ENCODE results near the gene COX7A2L.

DNA sequence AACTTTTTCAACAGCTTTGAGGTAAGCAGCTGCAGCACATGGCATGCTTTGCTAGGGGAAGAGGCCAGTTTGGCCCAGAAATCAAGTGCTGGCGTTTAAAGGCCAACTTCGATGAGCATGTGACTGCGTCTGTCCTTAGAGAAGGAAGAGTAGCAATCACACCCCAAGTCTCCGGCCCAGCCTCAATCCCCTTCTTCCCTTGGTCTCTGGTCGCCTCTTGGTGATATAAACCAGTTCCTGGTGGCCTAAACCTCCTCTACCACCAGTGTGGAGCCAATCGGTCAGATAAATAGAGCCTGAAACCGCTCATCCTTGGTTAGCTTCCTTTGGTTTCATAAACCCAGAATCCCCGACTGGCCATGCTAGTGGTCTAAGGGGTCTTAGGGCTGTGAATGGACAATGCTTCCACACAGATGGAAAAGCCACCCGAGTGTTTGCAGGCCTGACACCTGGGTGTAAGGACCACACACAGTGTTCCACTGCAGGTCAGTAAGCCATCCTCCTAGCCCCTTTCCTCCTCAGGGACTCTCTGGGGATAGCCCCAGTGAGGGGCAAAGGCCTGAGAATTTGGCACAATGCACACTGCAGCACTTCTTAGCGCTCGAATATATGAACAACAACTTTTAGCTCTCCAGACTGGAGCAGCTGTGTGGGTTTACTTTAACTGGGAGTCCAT, 23.0 kb upstream of the COX7A2L start:
- TF ChIP-seq REST (IDR thresholded peaks at IDR 0.05; ENCODE audit: low read depth) (no peak), CREB1 (IDR thresholded peaks at IDR 0.05; ENCODE audit: low read depth) (no peak), USF1 (IDR thresholded peaks at IDR 0.05) (no peak), MAX (IDR thresholded peaks at IDR 0.05) (no peak)

Measured in Ishikawa (cell line).